NCI-H345 treated with DMSO at 0.1 percent for 48 hours (cell line): ENCODE results near the gene IDUA.

Experiments
- DNase-seq: peaks from one replicate; lab custom pipeline; 2025; ENCODE audit not compliant: unreplicated experiment; lab: John Stamatoyannopoulos, UW

The IDUA gene

DNA sequence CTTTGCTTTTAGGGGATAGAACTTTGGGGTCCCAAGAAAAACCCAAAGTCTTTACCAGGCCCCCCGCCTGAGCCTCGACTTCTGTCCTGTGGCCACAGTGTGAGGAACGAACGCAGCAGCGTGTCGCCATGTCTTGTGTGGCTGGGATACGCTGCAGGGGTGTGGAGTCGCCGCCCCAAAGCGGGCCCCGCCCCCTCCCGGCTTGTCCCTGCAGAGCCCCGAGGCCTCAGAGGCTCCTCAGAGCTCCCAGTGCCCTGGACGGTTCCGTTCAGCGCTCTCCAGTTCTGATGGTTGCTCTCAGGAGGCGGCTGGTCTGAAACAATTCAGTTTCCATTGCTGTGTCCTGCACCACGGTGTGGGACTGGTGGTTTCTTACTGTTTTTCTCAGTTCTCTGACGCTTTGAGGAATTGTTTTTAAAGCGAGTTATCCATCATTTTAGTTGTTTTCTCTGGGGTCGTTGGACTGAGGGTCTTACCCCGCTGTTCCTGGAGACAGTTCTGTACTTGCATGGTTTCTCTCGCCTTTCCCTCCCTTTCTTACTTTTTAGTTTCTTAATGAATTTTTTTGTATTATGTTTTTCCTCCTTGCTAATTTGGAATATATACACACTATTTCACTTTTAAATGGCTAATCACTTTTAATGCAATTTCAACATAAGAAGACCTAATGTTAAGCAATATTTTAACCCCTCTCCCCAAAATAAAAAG lies 1.6 kb upstream of the IDUA start:
- no peak for DNase-seq

- no peak for DNase-seq
Measured at GRCh38 chr4:986428-986878, 391 bp upstream of the IDUA start.

- no peak for DNase-seq
Measured at GRCh38 chr4:987624-988513, 1.0 kb downstream of the IDUA start.

DNA sequence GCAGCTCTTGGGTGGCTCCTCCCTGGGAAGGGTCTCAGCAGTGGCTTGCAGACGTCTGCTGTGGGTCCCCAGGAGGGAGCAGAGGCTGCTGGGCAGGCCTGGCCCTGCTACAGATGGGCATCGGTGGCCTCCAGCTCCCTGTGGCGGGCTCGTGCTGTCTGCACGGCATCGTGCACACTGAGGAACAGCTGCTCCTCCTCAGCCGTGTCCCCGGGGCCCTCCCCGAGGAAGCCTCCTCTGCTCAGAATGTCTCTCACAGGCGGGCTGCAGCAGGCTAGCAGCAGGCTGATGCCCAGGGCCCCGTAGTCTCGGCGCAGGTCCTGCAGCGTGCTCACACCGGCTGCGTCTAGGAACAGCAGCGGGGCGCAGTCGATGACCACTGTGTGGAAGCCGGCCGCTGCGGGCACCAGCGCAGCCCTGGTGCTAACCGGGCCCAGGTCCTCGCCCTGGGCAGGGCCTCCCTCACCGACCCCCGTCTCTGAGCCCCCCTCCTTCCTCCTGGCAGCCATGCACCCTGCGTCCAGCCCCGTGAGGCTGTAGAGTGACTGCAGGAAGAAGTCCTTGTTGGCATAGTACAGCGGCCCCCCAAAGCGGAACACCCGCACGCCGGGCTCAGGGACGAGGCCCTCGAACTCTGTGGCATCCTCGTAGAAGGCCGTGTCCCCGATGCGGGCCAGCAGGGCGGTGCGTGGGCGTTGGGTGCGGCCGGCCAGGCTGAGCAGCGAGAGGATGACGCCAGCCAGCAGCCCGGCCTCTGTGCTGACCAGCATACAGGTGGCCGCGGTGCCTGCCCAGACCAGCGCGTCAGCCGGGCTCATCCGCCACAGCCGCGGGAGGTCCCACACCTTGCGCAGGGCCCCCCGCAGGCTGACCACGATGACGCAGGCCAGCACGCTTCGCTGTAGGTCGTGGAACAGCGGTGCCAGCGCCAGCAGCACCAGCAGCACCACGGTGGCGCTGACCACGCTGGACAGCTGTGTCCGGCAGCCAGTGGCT lies 2.2 kb downstream of the IDUA start:
- DNase-seq, result no peak

DNA sequence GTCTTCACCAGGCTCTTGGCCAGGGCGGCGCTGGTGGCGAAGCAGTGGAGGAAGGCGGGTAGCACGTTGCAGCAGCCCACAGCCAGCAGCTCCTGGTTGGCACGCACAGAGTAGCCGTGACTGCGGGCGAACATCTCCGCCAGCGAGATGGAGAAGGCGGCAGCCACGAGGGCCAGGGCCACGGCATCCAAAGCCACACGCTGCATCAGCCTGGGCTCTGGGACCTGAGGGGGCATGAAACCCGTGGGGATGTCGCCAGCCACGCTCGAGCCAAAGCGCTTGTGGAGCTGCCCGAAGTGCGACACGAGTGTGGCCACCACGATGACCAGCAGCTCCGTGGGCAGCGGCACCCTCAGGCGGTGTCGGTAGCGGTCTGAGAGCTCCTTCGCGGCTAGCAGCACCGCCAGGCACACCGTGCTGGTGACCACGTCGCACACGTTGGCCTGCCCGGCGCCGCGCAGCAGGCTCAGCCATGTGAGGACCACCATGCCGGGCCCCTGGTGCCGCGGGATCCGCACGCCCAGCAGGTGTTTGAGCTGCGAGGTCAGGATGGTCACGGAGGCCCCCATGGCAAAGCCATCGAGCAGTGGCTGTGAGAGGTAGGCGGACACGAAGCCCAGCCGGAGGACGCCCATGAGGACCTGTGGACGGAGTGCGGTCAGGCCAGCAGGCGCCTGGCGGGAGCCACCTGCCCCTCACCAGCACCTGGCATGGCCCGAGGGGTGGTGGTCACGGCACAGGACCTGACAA lies 3.1 kb downstream of the IDUA start:
- DNase-seq, result no peak

- DNase-seq, result no peak
Measured at GRCh38 chr4:990746-991367, 4.0 kb downstream of the IDUA start.

DNA sequence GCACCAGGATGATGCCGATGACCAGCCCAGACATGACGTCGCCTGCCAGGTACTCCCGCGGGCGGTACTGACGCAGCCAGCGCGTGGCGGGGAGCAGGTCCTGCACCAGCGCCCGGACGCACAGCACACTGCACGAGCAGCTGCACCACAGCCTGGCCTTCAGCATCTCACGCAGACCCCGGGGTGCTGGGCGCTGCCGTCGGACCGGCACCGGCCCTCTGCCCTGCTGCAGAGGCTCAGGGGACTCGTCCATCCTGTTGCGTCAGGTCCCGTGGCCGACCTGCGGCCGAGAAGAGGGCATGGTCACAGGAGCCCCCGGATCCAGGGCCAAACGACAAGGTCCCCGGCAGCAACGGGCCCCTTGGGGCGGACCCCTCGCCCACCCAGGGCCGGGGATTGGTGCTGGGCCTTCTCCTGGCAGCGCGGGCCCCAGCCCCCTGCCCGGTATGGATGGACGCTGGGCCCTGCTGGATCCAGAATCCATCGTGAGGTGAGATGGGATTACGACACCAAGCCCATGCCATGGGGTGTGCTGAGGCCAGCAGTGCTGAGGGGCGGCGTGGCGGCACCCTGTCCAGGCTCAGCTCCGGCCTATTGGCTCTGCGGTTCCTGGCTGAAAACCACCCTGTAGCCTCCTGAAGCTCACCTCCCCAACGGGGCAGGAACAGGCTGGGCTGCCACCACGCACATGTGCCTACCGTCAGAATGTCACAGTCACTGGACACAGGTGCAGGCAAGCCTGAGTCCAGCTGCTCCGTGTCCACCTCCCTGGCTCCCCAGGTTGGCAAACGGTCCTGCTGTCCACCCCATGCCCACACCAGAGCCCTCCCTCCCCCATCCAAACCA lies 4.8 kb downstream of the IDUA start:
- DNase-seq, result no peak

GRCh38 chr4:992297-993110 lies 5.7 kb downstream of the IDUA start:
- DNase-seq, result no peak

GRCh38 chr4:993111-994029 lies 6.5 kb downstream of the IDUA start, which contains the start of gene SLC26A1:
SLC26A1 (minus strand) TSS chr4:993404; CDS start chr4:991703, 1,701 bp downstream.
- DNase-seq, result no peak

GRCh38 chr4:995311-996026 lies 8.6 kb downstream of the IDUA start:
- no peak for DNase-seq

GRCh38 chr4:996030-996996 lies 9.5 kb downstream of the IDUA start:
- no peak for DNase-seq

GRCh38 chr4:996997-997374 lies 10.1 kb downstream of the IDUA start:
- no peak for DNase-seq

GRCh38 chr4:997375-998071 lies 10.7 kb downstream of the IDUA start:
- DNase-seq, result no peak

- no peak for DNase-seq
Measured at GRCh38 chr4:998096-998691, 11.3 kb downstream of the IDUA start.
